ENCODE measurements around the gene MAP3K3.
A peak's percentile ranks its signal among the peaks of the same experiment; 100 is the strongest.

The MAP3K3 gene

DNA sequence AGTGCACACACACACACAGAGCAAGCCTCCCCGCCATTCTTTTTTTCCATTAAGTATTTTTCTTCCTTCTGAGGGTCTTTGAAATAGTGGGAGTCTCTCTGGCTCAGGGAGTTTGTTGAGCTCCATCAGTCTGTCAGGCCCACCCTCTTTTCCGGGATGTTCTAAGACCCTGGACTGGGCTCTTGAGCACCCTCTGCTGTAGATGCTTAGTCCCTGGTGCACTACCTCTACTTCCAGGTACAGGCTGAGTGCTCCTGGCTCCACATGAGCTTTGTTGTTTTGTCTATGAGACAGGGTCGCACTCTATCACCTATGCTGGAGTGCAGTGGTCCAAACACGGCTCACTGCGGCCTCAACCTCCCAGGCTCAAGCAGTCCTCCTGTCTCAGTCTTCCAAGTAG is 57.0 kb downstream of the MAP3K3 start:
- no peak for ATAC-seq (replicated peaks)
- Mint-ChIP-seq H3K9me3 (no peaks in the 10 kb centered on the region), H3K36me3 (ENCODE audit: insufficient read depth) (peaks cover 52% of the 10 kb centered on the region), H3K27ac (peak overlapping the region; percentile 79 to 86), H3K4me3 (no peak overlapping the region), H3K27me3 (no peaks in the 10 kb centered on the region), H3K4me1 (ENCODE audit: low read depth in 2 of 2) (peaks cover 10 to 11% of the 10 kb centered on the region in 2 donors)
- DNase-seq, result no peak

GRCh38 chr17:63680700-63681099 is 58.5 kb downstream of the MAP3K3 start:
- peaks cover 54% of the 10 kb centered on the region for H3K36me3 Mint-ChIP-seq (ENCODE audit: insufficient read depth)
- H3K9me3 Mint-ChIP-seq, result no peaks in the 10 kb centered on the region
- ATAC-seq (replicated peaks) (no peak), DNase-seq (no peak)
- H3K4me1 Mint-ChIP-seq (ENCODE audit: low read depth in 2 of 2), result peaks cover 7 to 8% of the 10 kb centered on the region in 2 donors
- H3K4me3 Mint-ChIP-seq, result no peak overlapping the region
- H3K27me3 Mint-ChIP-seq, result no peaks in the 10 kb centered on the region
- H3K27ac Mint-ChIP-seq, result peak overlapping the region; percentile 79 to 86

DNA sequence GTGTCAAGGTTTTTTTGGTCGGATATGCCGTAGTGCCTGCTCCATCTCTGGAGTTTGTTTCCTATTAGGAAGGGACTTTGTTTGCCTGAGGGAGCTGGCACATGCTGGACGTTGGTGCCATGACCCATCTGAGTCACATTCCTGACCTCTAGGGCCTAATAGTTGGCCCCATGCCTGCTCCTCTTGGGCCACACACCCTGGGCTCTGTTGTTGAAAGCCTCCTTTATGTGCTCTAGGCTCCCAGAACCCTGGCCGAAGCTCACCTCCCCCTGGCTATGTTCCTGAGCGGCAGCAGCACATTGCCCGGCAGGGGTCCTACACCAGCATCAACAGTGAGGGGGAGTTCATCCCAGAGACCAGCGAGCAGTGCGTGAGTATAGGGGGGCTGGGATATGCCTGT is 59.3 kb downstream of the MAP3K3 start:
- H3K4me1 Mint-ChIP-seq (ENCODE audit: low read depth in 2 of 2), result peaks cover 3 to 5% of the 10 kb centered on the region in 2 donors
- no peaks in the 10 kb centered on the region for H3K27me3 Mint-ChIP-seq
- H3K4me3 Mint-ChIP-seq, result no peak overlapping the region
- H3K9me3 Mint-ChIP-seq, result no peaks in the 10 kb centered on the region
- peaks cover 56% of the 10 kb centered on the region for H3K36me3 Mint-ChIP-seq (ENCODE audit: insufficient read depth)
- ATAC-seq (replicated peaks), result no peak
- peak overlapping the region; percentile 79 to 86 for H3K27ac Mint-ChIP-seq
- DNase-seq, result no peak

GRCh38 chr17:63682441-63682840 is 60.2 kb downstream of the MAP3K3 start:
- peaks cover 3 to 4% of the 10 kb centered on the region in 2 donors for H3K4me1 Mint-ChIP-seq (ENCODE audit: low read depth in 2 of 2)
- no peak overlapping the region for H3K27ac Mint-ChIP-seq
- DNase-seq (no peak), ATAC-seq (replicated peaks) (no peak)
- peaks cover 59% of the 10 kb centered on the region for H3K36me3 Mint-ChIP-seq (ENCODE audit: insufficient read depth)
- no peaks in the 10 kb centered on the region for H3K9me3 Mint-ChIP-seq
- H3K4me3 Mint-ChIP-seq, result no peak overlapping the region
- H3K27me3 Mint-ChIP-seq, result no peaks in the 10 kb centered on the region

- peaks cover 3 to 4% of the 10 kb centered on the region in 2 donors for H3K4me1 Mint-ChIP-seq (ENCODE audit: low read depth in 2 of 2)
- no peak overlapping the region for H3K4me3 Mint-ChIP-seq
- H3K9me3 Mint-ChIP-seq, result no peaks in the 10 kb centered on the region
- DNase-seq (no peak), ATAC-seq (replicated peaks) (no peak)
- H3K36me3 Mint-ChIP-seq (ENCODE audit: insufficient read depth), result peaks cover 57% of the 10 kb centered on the region
- peak overlapping the region in 1 of 2 donors; percentile 36 for H3K27ac Mint-ChIP-seq
- no peaks in the 10 kb centered on the region for H3K27me3 Mint-ChIP-seq
These were observed 60.8 kb downstream of the MAP3K3 start for GRCh38 chr17:63682981-63683380.

- H3K4me1 Mint-ChIP-seq (ENCODE audit: low read depth in 2 of 2), result peaks cover 0 to 3% of the 10 kb centered on the region in 2 donors
- no peak overlapping the region for H3K4me3 Mint-ChIP-seq
- ATAC-seq (replicated peaks) (no peak), DNase-seq (no peak)
- H3K27me3 Mint-ChIP-seq, result no peaks in the 10 kb centered on the region
- no peaks in the 10 kb centered on the region for H3K9me3 Mint-ChIP-seq
- H3K36me3 Mint-ChIP-seq (ENCODE audit: insufficient read depth), result peaks cover 49% of the 10 kb centered on the region
- no peak overlapping the region for H3K27ac Mint-ChIP-seq
These were observed 62.8 kb downstream of the MAP3K3 start for GRCh38 chr17:63685041-63685440.

- ATAC-seq (replicated peaks) (no peak), DNase-seq (no peak)
- no peaks in the 10 kb centered on the region for H3K27me3 Mint-ChIP-seq
- H3K4me3 Mint-ChIP-seq, result no peak overlapping the region
- H3K9me3 Mint-ChIP-seq, result no peaks in the 10 kb centered on the region
- no peak overlapping the region for H3K27ac Mint-ChIP-seq
- H3K4me1 Mint-ChIP-seq (ENCODE audit: low read depth in 2 of 2), result peaks cover 0 to 3% of the 10 kb centered on the region in 2 donors
- peaks cover 49% of the 10 kb centered on the region for H3K36me3 Mint-ChIP-seq (ENCODE audit: insufficient read depth)
These were observed 63.4 kb downstream of the MAP3K3 start for GRCh38 chr17:63685578-63685977.

DNA sequence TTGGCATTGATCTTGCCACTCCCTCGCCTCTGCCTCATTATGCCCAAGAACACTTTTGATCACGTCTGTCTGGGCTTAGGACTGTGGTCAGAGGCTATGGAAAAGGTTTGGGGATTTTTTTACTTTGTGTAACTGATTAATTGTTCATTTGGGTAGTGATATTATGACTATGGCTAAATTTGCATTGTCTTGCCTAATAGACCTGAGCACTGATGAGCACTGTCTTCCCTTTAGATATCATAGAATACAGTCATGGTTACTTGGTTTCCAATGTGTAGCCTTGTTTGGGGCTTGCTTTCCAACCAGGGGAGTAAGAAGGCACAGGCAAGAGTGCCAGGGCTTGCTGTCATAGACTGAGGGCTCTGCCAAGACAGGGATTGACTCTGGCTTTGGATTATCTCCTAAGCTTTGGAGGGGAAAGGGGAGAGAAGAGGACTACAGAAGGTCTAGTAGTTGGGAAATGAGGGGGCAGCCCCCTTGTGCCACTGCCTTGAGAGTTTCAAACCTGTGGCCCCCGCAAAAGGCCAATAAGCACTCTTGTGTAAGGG is 64.0 kb downstream of the MAP3K3 start:
- Mint-ChIP-seq H3K36me3 (ENCODE audit: insufficient read depth) (peaks cover 50% of the 10 kb centered on the region), H3K4me3 (no peak overlapping the region), H3K9me3 (no peaks in the 10 kb centered on the region), H3K4me1 (ENCODE audit: low read depth in 2 of 2) (peaks cover 0 to 2% of the 10 kb centered on the region in 2 donors), H3K27me3 (no peaks in the 10 kb centered on the region), H3K27ac (peak overlapping the region; percentile 2 to 83)
- ATAC-seq (replicated peaks) (no peak), DNase-seq (no peak)

DNA sequence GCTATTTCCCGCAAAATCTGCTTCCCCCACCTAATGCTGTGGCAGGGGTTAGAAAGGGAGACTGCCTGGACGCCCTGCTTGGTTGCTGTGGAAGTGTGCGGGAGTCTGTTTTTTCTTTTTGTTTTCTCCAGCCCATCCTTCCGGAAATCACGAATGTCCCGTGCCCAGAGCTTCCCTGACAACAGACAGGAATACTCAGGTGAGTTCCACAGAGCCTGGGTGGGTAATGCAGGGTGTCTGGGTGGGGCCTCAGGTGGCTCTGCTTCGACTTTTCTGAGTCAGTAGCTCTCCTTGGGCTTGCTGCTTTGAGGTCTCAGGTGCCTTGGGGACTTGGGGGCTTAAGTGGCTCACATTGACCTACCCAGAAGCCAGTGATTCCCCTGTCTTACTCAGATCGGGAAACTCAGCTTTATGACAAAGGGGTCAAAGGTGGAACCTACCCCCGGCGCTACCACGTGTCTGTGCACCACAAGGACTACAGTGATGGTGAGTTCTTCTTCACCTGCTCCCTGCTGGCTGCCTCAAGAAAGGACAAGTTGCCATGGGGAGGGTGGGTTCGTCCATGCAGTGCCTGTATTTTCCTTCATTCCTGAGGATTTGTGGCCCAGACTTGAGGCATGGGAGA is 66.3 kb downstream of the MAP3K3 start:
- Mint-ChIP-seq H3K4me1 (ENCODE audit: low read depth in 2 of 2) (peaks cover 0 to 10% of the 10 kb centered on the region in 2 donors), H3K27ac (peak overlapping the region; percentile 44 to 68), H3K27me3 (no peaks in the 10 kb centered on the region), H3K4me3 (no peak overlapping the region), H3K36me3 (ENCODE audit: insufficient read depth) (peaks cover 56% of the 10 kb centered on the region), H3K9me3 (no peaks in the 10 kb centered on the region)
- ATAC-seq (replicated peaks) (no peak), DNase-seq (no peak)

DNA sequence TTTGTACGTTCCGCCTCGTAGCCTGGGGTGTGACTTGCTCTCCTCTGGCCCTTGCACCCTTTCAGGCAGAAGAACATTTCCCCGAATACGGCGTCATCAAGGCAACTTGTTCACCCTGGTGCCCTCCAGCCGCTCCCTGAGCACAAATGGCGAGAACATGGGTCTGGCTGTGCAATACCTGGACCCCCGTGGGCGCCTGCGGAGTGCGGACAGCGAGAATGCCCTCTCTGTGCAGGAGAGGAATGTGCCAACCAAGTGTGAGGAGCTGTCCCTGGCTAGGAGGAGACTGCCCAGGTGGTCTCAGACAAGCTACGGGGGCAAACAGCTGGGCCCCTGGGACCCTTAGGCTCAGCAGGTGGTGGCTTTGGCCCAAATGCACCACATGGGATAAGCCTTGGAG is 67.3 kb downstream of the MAP3K3 start:
- H3K4me3 Mint-ChIP-seq, result no peak overlapping the region
- H3K9me3 Mint-ChIP-seq, result no peaks in the 10 kb centered on the region
- no peak for ATAC-seq (replicated peaks)
- H3K27me3 Mint-ChIP-seq, result no peaks in the 10 kb centered on the region
- H3K4me1 Mint-ChIP-seq (ENCODE audit: low read depth in 2 of 2), result peaks cover 8 to 17% of the 10 kb centered on the region in 2 donors
- peaks cover 57% of the 10 kb centered on the region for H3K36me3 Mint-ChIP-seq (ENCODE audit: insufficient read depth)
- H3K27ac Mint-ChIP-seq, result no peak overlapping the region
- DNase-seq, result no peak

DNA sequence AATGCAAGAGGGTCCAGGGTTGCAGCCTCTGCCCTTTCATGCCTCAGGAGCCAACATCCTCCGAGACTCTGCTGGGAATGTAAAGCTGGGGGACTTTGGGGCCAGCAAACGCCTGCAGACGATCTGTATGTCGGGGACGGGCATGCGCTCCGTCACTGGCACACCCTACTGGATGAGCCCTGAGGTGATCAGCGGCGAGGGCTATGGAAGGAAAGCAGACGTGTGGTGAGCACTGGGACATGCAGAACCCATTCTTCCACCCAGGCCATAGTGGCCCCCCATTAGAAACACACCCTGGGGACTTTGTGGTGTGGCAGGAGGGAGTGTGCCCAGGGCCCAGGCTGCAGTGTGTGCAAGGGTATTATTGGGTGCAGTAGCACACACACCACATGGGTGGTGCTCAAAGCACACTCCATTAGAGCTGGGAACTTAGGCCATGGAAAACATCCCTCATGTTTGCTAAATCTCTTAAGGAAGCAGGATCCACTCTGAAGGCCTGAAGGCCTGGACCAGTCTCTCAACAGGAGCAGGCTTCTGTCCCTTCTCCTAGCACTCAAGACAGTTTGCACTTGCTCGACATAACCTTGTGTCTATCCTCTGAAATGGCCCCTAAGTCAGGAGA is 70.1 kb downstream of the MAP3K3 start:
- H3K36me3 Mint-ChIP-seq (ENCODE audit: insufficient read depth), result peaks cover 76% of the 10 kb centered on the region
- peaks cover 34 to 44% of the 10 kb centered on the region in 2 donors for H3K4me1 Mint-ChIP-seq (ENCODE audit: low read depth in 2 of 2)
- H3K4me3 Mint-ChIP-seq, result no peak overlapping the region
- H3K27ac Mint-ChIP-seq, result peak overlapping the region in 1 of 2 donors; percentile 99
- H3K9me3 Mint-ChIP-seq, result no peaks in the 10 kb centered on the region
- no peak for ATAC-seq (replicated peaks)
- no peaks in the 10 kb centered on the region for H3K27me3 Mint-ChIP-seq
- DNase-seq, result no peak

- H3K4me3 Mint-ChIP-seq, result peak overlapping the region in 1 of 2 donors; percentile 23
These were observed 71.3 kb downstream of the MAP3K3 start for GRCh38 chr17:63693411-63694113.

GRCh38 chr17:63694229-63694949 is 72.2 kb downstream of the MAP3K3 start:
- Mint-ChIP-seq H3K36me3 (ENCODE audit: insufficient read depth) (peaks cover 90% of the 10 kb centered on the region), H3K9me3 (no peaks in the 10 kb centered on the region), H3K4me3 (peak overlapping the region; percentile 59 to 98), H3K27ac (peak overlapping the region; percentile 98 to 99), H3K4me1 (ENCODE audit: low read depth in 2 of 2) (peaks cover 43 to 51% of the 10 kb centered on the region in 2 donors), H3K27me3 (no peaks in the 10 kb centered on the region)
- no peak for ATAC-seq (replicated peaks)
- DNase-seq, result no peak

More at GRCh38 chr17:63693411-63694113, 71.3 kb downstream of the MAP3K3 start:
- no peak for ATAC-seq (replicated peaks)
- H3K27me3 Mint-ChIP-seq, result no peaks in the 10 kb centered on the region
- peak overlapping the region; percentile 98 to 99 for H3K27ac Mint-ChIP-seq
- H3K4me1 Mint-ChIP-seq (ENCODE audit: low read depth in 2 of 2), result peaks cover 43 to 51% of the 10 kb centered on the region in 2 donors
- H3K36me3 Mint-ChIP-seq (ENCODE audit: insufficient read depth), result peaks cover 84% of the 10 kb centered on the region
- H3K9me3 Mint-ChIP-seq, result no peaks in the 10 kb centered on the region
- no peak for DNase-seq

Measured in effector memory CD8-positive, alpha-beta T cell (primary cell).